ENCODE measurements around the gene CPT2. TPM values are rescaled to one million over a fixed set of nuclear protein-coding genes. Genes with fewer than 3 reads are reported as not detected.
"Not testable (repeated sequence)": the region's sequence is repeated elsewhere in the genome, so short reads cannot be mapped to it uniquely, and the experiment has no call there.

CPT2 gene
- total and polyA plus RNA-seq, 2 of the 13 experiments (the other 11 are each of a cell fraction or from before 2014, with no cell fraction given), result 12.6 to 14.6 TPM

DNA sequence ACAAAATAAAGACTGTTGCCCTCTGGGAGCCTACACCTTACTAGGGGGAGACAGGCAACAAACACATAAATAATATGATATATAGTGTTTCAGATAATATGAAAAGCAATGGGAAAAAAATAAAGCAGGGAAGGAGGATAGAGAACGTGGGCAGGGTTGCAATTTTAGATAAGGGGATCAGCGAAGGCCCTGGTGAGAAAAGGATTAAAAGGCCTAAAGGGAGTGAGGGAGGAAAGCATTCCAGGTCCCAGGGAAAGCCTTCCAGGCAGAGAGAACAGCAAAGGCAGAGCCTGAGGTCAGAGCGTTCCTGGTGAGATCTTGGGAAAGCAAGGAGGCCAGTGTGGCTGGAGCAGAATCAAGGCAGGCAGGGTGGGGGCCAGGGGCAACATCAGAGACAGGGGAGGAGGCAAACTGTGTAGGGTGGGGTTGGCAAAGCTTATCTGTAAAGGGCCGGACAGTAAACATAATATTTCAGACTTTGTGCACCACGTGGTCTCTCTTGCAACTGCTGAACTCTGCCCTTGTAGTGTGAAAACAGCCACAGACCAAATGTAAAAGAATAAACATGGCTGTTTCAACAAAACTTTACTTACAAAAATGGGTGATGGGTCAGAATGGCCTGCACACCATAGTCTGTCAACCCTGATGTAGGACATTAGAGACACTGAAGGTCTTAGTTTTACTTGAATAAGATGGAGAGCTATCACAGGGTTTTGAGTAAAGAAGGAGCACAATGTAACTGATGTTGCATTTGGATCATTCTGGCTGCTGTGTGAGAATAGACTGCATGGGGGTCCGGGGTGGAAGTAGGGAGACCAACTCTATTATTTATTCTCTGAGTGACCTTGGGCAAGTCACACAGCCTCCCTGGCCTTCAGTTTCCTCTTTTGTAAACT lies 13.3 kb upstream of the CPT2 start (continued):
- TF ChIP-seq, protein P1, sequence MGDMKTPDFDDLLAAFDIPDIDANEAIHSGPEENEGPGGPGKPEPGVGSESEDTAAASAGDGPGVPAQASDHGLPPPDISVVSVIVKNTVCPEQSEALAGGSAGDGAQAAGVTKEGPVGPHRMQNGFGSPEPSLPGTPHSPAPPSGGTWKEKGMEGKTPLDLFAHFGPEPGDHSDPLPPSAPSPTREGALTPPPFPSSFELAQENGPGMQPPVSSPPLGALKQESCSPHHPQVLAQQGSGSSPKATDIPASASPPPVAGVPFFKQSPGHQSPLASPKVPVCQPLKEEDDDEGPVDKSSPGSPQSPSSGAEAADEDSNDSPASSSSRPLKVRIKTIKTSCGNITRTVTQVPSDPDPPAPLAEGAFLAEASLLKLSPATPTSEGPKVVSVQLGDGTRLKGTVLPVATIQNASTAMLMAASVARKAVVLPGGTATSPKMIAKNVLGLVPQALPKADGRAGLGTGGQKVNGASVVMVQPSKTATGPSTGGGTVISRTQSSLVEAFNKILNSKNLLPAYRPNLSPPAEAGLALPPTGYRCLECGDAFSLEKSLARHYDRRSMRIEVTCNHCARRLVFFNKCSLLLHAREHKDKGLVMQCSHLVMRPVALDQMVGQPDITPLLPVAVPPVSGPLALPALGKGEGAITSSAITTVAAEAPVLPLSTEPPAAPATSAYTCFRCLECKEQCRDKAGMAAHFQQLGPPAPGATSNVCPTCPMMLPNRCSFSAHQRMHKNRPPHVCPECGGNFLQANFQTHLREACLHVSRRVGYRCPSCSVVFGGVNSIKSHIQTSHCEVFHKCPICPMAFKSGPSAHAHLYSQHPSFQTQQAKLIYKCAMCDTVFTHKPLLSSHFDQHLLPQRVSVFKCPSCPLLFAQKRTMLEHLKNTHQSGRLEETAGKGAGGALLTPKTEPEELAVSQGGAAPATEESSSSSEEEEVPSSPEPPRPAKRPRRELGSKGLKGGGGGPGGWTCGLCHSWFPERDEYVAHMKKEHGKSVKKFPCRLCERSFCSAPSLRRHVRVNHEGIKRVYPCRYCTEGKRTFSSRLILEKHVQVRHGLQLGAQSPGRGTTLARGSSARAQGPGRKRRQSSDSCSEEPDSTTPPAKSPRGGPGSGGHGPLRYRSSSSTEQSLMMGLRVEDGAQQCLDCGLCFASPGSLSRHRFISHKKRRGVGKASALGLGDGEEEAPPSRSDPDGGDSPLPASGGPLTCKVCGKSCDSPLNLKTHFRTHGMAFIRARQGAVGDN (CRISPR knock-in tag; IDR thresholded peaks at IDR 0.05), result peak; percentile 57
- TF ChIP-seq SMAD9 (CRISPR knock-in tag; IDR thresholded peaks at IDR 0.05) (no peak), PAF1 (CRISPR knock-in tag; IDR thresholded peaks at IDR 0.05) (no peak), EHMT2 (IDR thresholded peaks at IDR 0.05; ENCODE audit: borderline replicate concordance, low read depth, low read length) (peak; percentile 82; the same call in 1 of the 2 replicates), HMG20B (CRISPR knock-in tag; conservative IDR thresholded peaks at IDR 0.05) (peak; percentile 45; the same call in 1 of the 2 replicates)
- TF ChIP-seq, protein P2, sequence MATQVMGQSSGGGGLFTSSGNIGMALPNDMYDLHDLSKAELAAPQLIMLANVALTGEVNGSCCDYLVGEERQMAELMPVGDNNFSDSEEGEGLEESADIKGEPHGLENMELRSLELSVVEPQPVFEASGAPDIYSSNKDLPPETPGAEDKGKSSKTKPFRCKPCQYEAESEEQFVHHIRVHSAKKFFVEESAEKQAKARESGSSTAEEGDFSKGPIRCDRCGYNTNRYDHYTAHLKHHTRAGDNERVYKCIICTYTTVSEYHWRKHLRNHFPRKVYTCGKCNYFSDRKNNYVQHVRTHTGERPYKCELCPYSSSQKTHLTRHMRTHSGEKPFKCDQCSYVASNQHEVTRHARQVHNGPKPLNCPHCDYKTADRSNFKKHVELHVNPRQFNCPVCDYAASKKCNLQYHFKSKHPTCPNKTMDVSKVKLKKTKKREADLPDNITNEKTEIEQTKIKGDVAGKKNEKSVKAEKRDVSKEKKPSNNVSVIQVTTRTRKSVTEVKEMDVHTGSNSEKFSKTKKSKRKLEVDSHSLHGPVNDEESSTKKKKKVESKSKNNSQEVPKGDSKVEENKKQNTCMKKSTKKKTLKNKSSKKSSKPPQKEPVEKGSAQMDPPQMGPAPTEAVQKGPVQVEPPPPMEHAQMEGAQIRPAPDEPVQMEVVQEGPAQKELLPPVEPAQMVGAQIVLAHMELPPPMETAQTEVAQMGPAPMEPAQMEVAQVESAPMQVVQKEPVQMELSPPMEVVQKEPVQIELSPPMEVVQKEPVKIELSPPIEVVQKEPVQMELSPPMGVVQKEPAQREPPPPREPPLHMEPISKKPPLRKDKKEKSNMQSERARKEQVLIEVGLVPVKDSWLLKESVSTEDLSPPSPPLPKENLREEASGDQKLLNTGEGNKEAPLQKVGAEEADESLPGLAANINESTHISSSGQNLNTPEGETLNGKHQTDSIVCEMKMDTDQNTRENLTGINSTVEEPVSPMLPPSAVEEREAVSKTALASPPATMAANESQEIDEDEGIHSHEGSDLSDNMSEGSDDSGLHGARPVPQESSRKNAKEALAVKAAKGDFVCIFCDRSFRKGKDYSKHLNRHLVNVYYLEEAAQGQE (IDR thresholded peaks at IDR 0.05; ENCODE audit: borderline replicate concordance in 1 of 2, low read depth in 1 of 2, low read length in 2 of 2), result peak in 1 of 2 experiments; percentile 43; a peak in 1 of 4 replicates

DNA sequence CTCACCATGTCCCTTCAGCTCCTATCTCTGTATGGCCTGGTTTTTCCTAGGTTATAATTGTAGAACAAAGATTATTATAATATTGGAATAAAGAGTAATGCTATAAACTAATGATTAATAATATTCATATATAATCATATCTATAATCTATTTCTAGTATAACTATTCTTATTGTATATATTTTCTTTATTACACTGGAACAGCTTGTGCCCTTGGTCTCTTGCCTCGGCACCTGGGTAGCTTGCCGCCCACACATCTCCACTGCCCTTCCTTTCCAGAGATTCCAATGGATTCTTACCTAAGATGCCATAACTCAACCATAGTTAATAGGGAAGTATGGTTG lies 10.7 kb upstream of the CPT2 start:
- ATAC-seq; DNase-seq (ENCODE audit: low spot score); H3K4me3 ChIP-seq (replicated peaks in 1 of 3; ENCODE audit: insufficient read depth in 1 of 3, low read depth in 2 of 3, low read length in 3 of 3); H3K27ac ChIP-seq (ENCODE audit: extremely low read length, insufficient read depth, low read length); CTCF ChIA-PET (ENCODE audit: low intra/inter-chr PET ratio, low total read pairs); H2AFZ ChIP-seq (ENCODE audit: low read length); BruUV-seq (replicated peaks); H4K20me1 ChIP-seq (ENCODE audit: insufficient read depth, low read length); H3K4me2 ChIP-seq (ENCODE audit: low read depth, low read length); H3K27me3 ChIP-seq (ENCODE audit: control insufficient read depth in 1 of 2, insufficient read depth in 2 of 2, low read length in 2 of 2); FAIRE-seq; H3K79me2 ChIP-seq (ENCODE audit: insufficient read depth, low read length); H3K9ac ChIP-seq (ENCODE audit: insufficient read depth, low read depth, low read length); H3K36me3 ChIP-seq (replicated peaks in 1 of 2; ENCODE audit: control insufficient read depth in 1 of 2, insufficient read depth in 2 of 2, low read length in 2 of 2); H3K9me3 ChIP-seq (ENCODE audit: low read length): not testable (repeated sequence)
- in situ Hi-C loops (cut with HindIII; ENCODE audit: extremely low pct_ligation_motif_present, low pct_unique_long_range_greater_than_20kb), result loop anchor here (10.0 kb wide), 1 partner anchor 481 kb away; no protein-coding TSS in a partner anchor
- intact Hi-C loops (cut with micrococcal nuclease; ENCODE audit: unreplicated experiment), result loop anchor here (10.0 kb wide), 1 partner anchor 101 kb away; no protein-coding TSS in a partner anchor
- peaks cover 85% of the 10 kb centered on the region for H3K4me1 ChIP-seq (ENCODE audit: insufficient read depth, low read length)
- POLR2A ChIA-PET, result interaction anchor here (0.9 kb wide), 1 partner anchor 259 kb away, joined by 3 read pairs; the partner anchor contains the start of gene SCP2
- 57% methylated on average over 2 of the region's 2 CpGs for WGBS (ENCODE audit: low lambda C conversion rate)
